22Rv1 (cell line): ENCODE data around the gene PLCXD3.

Source experiments
- ZFX ChIP-seq: fragments of 450-650 bp; IDR thresholded peaks from 2 replicates; pipeline ENCODE4 v1.6.1; 2017; ENCODE audit warnings: antibody characterized with exemption, borderline replicate concordance
- TF ChIP-seq, protein P1 (sequence below): fragments of 450-650 bp; IDR thresholded peaks from 2 replicates; pipeline ENCODE4 v1.5.1; 2017; ENCODE audit warnings: mild to moderate bottlenecking

GRCh38 chr5:41338136-41338675 is 172.2 kb downstream of the PLCXD3 start:
- TF ChIP-seq, protein P1, sequence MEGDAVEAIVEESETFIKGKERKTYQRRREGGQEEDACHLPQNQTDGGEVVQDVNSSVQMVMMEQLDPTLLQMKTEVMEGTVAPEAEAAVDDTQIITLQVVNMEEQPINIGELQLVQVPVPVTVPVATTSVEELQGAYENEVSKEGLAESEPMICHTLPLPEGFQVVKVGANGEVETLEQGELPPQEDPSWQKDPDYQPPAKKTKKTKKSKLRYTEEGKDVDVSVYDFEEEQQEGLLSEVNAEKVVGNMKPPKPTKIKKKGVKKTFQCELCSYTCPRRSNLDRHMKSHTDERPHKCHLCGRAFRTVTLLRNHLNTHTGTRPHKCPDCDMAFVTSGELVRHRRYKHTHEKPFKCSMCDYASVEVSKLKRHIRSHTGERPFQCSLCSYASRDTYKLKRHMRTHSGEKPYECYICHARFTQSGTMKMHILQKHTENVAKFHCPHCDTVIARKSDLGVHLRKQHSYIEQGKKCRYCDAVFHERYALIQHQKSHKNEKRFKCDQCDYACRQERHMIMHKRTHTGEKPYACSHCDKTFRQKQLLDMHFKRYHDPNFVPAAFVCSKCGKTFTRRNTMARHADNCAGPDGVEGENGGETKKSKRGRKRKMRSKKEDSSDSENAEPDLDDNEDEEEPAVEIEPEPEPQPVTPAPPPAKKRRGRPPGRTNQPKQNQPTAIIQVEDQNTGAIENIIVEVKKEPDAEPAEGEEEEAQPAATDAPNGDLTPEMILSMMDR = no peak
- no peak for TF ChIP-seq ZFX
